ENCODE data around the gene FCHSD2. TPM values are rescaled to one million over a fixed set of nuclear protein-coding genes. Genes with fewer than 3 reads are reported as not detected.

FCHSD2 gene
- total RNA-seq, 1 donor from 2014 or later: 18.9 TPM

- H3K4me1 ChIP-seq (ENCODE audit: insufficient read depth, low read length): peaks cover 12% of the 10 kb centered on the region
- H3K4me3 ChIP-seq (ENCODE audit: insufficient read depth, low read depth, low read length): peak overlapping the region; percentile 84
- no peak for TF ChIP-seq EZH2 (IDR thresholded peaks at IDR 0.05; ENCODE audit: insufficient read depth, low read length)
- no peak for TF ChIP-seq CTCF (IDR thresholded peaks at IDR 0.05; ENCODE audit: insufficient read depth, low read depth, low read length)
- H2AFZ ChIP-seq (ENCODE audit: low read depth, low read length): peak overlapping the region; percentile 79
- Mint-ChIP-seq H3K4me1 (ENCODE audit: low read depth, unreplicated experiment) (peaks cover 24% of the 10 kb centered on the region), H3K9me3 (ENCODE audit: unreplicated experiment) (peaks cover 2% of the 10 kb centered on the region), H3K4me3 (ENCODE audit: unreplicated experiment) (peak overlapping the region; percentile 97), H3K36me3 (ENCODE audit: low read depth, unreplicated experiment) (no peaks in the 10 kb centered on the region), H3K27me3 (ENCODE audit: low read depth, unreplicated experiment) (no peaks in the 10 kb centered on the region), H3K27ac (ENCODE audit: unreplicated experiment) (peak overlapping the region; percentile 92)
- peaks cover 14% of the 10 kb centered on the region for H4K20me1 ChIP-seq (ENCODE audit: insufficient read depth, low read length)
- H3K79me2 ChIP-seq (ENCODE audit: insufficient read depth, low read length): peaks cover 48% of the 10 kb centered on the region
- FAIRE-seq (no peak), DNase-seq (ENCODE audit: low read depth) (no peak)
- H3K9ac ChIP-seq (ENCODE audit: low read length): peak overlapping the region; percentile 84
- H3K27me3 ChIP-seq (ENCODE audit: insufficient read depth, low read length): no peaks in the 10 kb centered on the region
- peak overlapping the region; percentile 65 for H3K27ac ChIP-seq (ENCODE audit: low read depth, low read length)
- H3K36me3 ChIP-seq (ENCODE audit: insufficient read depth, low read length): no peaks in the 10 kb centered on the region
- peak overlapping the region; percentile 96 for H3K4me2 ChIP-seq (ENCODE audit: low read length)
- H3K9me3 ChIP-seq (ENCODE audit: insufficient read depth, low read depth, low read length): no peaks in the 10 kb centered on the region
Observed at GRCh38 chr11:73141031-73141308, 1.1 kb downstream of the FCHSD2 start.

GRCh38 chr11:73140213-73141030, 1.7 kb downstream of the FCHSD2 start:
- peak overlapping the region; percentile 97 for H3K4me3 Mint-ChIP-seq (ENCODE audit: unreplicated experiment)
- no peaks in the 10 kb centered on the region for H3K36me3 ChIP-seq (ENCODE audit: insufficient read depth, low read length)
- H3K27ac ChIP-seq (ENCODE audit: low read depth, low read length): peak overlapping the region; percentile 65
- no peaks in the 10 kb centered on the region for H3K9me3 ChIP-seq (ENCODE audit: insufficient read depth, low read depth, low read length)
- peaks cover 12% of the 10 kb centered on the region for H3K4me1 ChIP-seq (ENCODE audit: insufficient read depth, low read length)
- H3K4me3 ChIP-seq (ENCODE audit: insufficient read depth, low read depth, low read length): peak overlapping the region; percentile 84
- TF ChIP-seq CTCF (IDR thresholded peaks at IDR 0.05; ENCODE audit: insufficient read depth, low read depth, low read length): no peak
- TF ChIP-seq EZH2 (IDR thresholded peaks at IDR 0.05; ENCODE audit: insufficient read depth, low read length): no peak
- H3K79me2 ChIP-seq (ENCODE audit: insufficient read depth, low read length): peaks cover 52% of the 10 kb centered on the region
- peak overlapping the region; percentile 84 for H3K9ac ChIP-seq (ENCODE audit: low read length)
- H3K27me3 Mint-ChIP-seq (ENCODE audit: low read depth, unreplicated experiment): no peaks in the 10 kb centered on the region
- peak overlapping the region; percentile 92 for H3K27ac Mint-ChIP-seq (ENCODE audit: unreplicated experiment)
- FAIRE-seq: no peak
- no peaks in the 10 kb centered on the region for H3K36me3 Mint-ChIP-seq (ENCODE audit: low read depth, unreplicated experiment)
- peak overlapping the region; percentile 79 for H2AFZ ChIP-seq (ENCODE audit: low read depth, low read length)
- H3K4me1 Mint-ChIP-seq (ENCODE audit: low read depth, unreplicated experiment): peaks cover 24% of the 10 kb centered on the region
- no peaks in the 10 kb centered on the region for H3K9me3 Mint-ChIP-seq (ENCODE audit: unreplicated experiment)
- peak overlapping the region; percentile 96 for H3K4me2 ChIP-seq (ENCODE audit: low read length)
- peak; percentile 23 for DNase-seq (ENCODE audit: low read depth)
- no peaks in the 10 kb centered on the region for H3K27me3 ChIP-seq (ENCODE audit: insufficient read depth, low read length)
- H4K20me1 ChIP-seq (ENCODE audit: insufficient read depth, low read length): peaks cover 17% of the 10 kb centered on the region

Measured in astrocyte (in vitro differentiated cells and primary cell).